NCI-H1694 treated with DMSO at 0.1 percent for 48 hours (cell line): ENCODE results near the gene RNASEH2A.
"Not testable (repeated sequence)": the region's sequence is repeated elsewhere in the genome, so short reads cannot be mapped to it uniquely, and the experiment has no call there.

Experiments used
- DNase-seq: peaks from one replicate; lab custom pipeline; 2025; lab: John Stamatoyannopoulos, UW

The RNASEH2A gene

GRCh38 chr19:12794196-12794941, 12.0 kb upstream of the RNASEH2A start:
- peak; percentile 41 for DNase-seq

GRCh38 chr19:12794971-12795381, 11.4 kb upstream of the RNASEH2A start:
- no peak for DNase-seq

DNA sequence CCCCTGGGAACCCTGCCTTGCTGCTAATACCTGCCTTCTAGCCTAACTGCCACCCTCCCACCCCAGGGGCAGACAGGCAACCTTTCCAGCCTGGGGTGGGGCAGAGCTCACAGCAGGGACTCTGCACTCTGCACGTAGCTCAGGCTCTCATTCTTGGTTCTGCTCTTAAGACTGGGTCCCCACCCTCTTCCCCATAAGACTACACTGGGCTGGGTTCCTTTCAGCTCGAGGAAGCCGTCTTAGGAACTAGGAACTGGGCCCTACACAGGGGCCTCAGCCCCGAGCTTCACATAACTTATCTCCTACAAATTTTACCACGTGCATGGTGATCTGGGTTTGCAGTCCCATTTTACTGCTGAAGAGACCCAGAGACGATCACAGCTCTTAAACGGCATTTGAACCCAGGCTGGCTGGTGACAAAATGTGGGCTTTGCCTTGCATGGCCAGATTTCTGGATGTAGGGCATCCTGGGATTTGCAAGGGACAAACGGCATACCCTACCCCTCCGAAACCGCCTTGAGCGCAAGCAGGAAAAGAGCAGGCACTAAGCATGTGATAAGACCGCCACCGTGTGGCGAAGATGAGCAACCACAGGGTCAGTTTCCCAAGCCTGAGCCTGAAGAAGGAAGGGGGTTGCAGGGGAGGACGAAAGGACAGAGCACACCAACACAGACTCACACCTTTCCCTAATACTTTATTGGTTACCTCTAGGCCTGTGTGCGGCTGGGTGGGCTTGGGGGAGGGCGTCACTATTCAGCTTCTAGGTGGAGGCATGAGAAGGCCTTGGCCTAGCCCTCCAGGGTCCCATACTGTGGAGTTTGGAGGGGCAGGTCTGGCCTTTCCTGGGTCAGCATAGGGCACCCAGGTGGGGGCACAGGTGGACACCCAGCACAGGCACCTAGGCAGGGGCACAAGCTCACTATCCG, 10.0 kb upstream of the RNASEH2A start:
- DNase-seq: peak; percentile 74

DNA sequence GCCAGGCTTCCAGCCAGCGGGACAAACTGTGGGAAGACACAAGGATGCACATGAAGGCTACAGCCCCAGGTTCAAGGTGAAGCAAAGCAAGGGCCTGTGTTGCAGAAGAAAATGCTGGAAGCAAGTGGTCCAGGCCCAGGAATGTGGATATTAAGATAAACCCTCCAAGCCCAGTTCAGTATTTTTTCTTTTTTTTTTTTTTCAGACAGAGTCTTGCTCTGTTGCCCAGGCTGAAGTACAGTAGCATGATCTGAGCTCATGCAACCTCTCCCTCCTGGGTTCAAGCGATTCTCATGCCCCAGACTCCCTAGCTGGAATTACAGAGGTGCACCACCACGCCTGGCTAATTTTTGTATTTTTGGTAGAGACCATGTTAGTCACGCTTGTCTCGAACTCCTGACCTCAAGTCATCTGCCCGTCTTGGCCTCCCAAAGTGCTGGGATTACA, 9.2 kb upstream of the RNASEH2A start:
- DNase-seq: no peak

DNA sequence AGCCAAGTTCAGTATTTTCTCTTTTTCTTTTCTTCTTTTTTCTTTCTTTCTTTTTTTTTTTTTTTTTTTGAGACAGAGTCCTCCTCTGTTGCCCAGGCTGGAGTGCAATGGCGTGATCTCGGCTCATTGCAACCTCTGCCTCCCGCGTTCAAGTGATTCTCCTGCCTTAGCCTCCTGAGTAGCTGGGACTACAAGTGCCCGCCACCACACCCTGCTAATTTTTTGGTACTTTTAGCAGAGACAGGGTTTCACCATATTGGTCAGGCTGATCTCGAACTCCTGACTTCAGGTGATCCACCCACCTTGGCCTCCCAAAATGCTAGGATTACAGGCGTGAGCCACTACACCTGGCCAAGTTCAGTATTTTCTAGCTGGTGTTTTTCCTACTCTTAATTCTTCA, 8.8 kb upstream of the RNASEH2A start:
- not testable (repeated sequence) for DNase-seq

GRCh38 chr19:12799742-12800465, 6.5 kb upstream of the RNASEH2A start:
- no peak for DNase-seq

GRCh38 chr19:12800466-12800770, 6.0 kb upstream of the RNASEH2A start:
- no peak for DNase-seq

- DNase-seq: no peak
These were observed 5.4 kb upstream of the RNASEH2A start for GRCh38 chr19:12800923-12801465.

DNA sequence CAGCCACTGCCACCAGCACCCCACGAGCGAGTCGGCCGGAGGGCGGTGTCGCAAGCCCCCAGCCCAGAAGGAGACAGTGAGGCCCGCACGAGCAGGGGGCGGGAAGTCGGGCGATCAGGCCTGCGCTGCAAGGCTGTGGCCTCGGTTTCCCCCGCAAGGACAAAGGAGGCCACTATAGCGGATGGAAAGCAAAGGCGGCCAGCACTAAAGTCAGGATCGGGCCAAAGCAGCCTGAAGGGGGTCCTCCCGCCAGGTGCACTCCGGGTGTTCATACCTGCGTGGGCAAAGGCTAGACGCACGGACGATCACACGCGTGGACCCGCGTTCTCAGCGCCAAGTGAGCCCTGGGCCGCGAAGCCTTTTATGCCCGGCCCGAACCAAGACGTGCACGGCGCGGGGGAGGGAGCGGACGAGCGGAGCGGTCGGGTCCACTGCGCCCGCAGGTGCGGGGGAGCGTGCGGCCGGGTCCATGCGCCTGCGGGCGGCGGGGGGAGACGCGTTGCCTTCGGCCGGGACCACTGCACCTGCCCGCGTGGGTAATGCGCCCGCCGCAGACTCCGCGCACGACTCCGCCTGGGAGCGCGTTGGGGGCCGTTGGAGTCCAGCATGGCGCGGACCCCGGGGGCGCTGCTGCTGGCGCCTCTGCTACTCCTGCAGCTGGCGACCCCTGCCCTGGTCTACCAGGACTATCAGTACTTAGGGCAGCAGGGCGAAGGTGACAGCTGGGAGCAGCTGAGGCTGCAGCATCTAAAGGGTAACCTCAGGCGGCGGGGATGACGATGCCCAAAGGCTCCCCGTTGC, 4.7 kb upstream of the RNASEH2A start, which contains the start of the genes PRDX2 and THSD8:
TSS of gene PRDX2 (minus strand) at position 335 of the 801 bp plus-strand sequence. CDS start 539 bp downstream, outside the sequence.
TSS of gene THSD8 (plus strand) at position 604 of the 801 bp plus-strand sequence. CDS start at position 607, 3 bp downstream.
- DNase-seq: no peak

DNA sequence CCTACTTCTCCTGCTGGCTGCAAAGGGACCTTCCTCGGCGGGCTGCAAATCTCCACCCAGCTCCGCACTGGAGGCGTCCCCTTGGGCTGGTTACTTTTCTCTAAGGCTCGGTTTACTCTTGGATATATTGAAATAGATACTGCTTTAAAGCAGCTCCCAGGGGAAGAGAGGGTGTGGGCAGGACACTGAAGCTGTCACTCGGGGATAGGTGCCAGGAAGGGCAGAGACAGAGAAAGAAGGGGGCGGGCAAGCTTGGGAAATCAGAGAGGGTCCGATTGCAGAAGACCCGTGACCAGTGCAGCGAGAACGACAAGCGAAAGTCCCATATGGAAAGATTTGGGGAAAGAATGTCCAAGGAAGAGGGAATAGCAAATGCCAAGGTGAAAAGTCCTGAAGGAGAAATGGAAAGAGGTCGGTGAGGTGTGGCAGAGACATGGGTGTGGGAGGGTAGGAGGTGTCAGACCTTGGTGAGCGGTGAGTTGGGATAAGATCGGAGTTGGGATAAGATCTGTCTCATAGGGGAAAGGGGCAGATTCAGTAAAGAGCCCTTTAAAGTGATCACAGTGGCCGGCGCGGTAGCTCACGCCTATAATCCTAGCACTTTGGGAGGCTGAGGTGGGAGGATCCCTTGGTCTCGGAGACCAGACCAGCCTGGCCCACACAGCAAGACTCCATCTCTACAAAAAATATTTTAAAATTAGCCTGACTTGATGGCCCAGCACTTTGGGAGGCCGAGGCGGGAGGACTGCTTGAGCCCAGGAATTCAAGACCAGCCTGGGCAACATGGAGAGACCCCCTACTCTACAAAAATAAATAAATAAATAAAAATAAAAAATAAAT, 3.9 kb upstream of the RNASEH2A start:
- peak; percentile 16 for DNase-seq

DNA sequence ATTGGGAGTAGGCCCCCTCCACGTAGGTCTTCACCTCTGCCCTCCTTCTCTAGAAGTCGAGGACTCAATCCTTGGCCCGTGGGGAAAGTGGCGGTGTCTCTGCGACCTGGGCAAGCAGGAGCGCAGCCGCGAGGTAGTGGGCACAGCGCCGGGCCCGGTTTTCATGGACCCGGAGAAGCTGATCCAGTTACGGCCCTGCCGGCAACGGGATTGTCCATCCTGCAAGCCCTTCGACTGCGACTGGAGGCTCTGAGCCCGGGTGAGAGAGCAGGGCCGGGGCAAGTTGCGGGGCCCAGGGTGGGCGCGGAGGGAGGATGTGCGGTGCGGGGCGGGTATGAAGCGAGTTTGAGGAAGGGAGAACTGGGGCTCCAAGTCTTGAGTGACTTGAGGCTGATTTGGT, 2.3 kb upstream of the RNASEH2A start:
- DNase-seq: no peak

GRCh38 chr19:12815088-12815487, 8.7 kb downstream of the RNASEH2A start:
- no peak for DNase-seq

- not testable (repeated sequence) for DNase-seq
These were observed 10.8 kb downstream of the RNASEH2A start for GRCh38 chr19:12817188-12817587.

DNA sequence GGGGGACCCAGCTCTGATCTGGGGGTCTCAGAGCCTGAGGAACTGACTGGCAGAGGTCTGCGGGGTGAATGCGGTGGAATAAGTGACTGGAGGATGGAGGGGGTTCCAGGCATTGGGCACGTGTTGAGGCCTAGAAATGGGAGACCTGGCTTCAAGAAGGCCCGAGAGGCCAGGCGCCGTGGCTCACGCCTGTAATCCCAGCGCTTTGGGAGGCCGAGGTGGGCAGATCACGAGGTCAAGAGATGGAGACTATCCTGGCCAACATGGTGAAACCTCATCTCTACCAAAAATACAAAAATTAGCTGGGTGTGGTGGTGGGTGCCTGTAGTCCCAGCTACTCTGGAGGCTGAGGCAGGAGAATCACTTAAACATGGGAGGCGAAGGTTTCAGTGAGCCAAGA, 11.4 kb downstream of the RNASEH2A start:
- not testable (repeated sequence) for DNase-seq

GRCh38 chr19:12821761-12822160, 15.4 kb downstream of the RNASEH2A start:
- no peak for DNase-seq

GRCh38 chr19:12825254-12826131, 19.1 kb downstream of the RNASEH2A start:
- no peak for DNase-seq

DNA sequence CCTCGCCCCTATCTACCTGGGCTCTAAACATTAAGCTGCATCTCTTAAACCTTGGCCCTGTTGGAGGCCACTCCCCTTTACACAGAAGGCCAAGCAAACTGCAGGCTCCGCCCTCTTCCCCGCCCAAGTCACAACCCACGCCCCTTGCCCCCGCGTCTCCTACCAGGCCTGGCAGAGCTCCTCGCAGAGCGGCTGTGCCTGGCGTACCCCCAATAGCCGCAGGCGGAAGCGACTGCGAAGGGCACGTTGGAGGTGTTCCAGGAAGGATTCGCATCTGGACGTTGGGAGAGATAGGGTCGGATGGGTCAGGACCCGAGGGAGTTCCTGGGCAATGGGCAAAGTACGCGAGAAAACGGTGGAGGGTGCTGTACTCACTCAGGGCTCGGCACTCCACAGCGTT, 22.1 kb downstream of the RNASEH2A start:
- peak; percentile 46 for DNase-seq

GRCh38 chr19:12833418-12833737, 27.0 kb downstream of the RNASEH2A start:
- peak; percentile 45 for DNase-seq
